HepG2 (cell line): ENCODE measurements around the gene CCNL1. TPM values are rescaled to one million over a fixed set of nuclear protein-coding genes. Genes with fewer than 3 reads are reported as not detected.

Source experiments
- ATAC-seq: fragments of 200-7000 bp; cut with Tn5 transposase; 3 replicates; pipeline ENCODE4 v1.9.1; 2020; ENCODE audit warnings: mild to moderate bottlenecking, moderate library complexity
- BruUV-seq: library from RNA; stranded (reverse); fragments of 400-500 nt; replicated peaks from 2 replicates; lab custom pipeline; 2021; lab: Mats Ljungman, UMichigan
- CTCF ChIA-PET: fragments of 300-600 bp; formaldehyde crosslinking; extraction: SDS; loops from one replicate; lab custom pipeline; 2021; ENCODE audit warnings: low total read pairs, inconsistent platforms, low intra/inter-chr PET ratio; lab: Yijun Ruan, JAX
- POLR2A ChIA-PET: fragments of 350-600 bp; sonication (Branson Sonifier 250); formaldehyde crosslinking; loops from one replicate; lab custom pipeline; 2020; ENCODE audit warnings: antibody characterized with exemption, inconsistent platforms; lab: Yijun Ruan, JAX
- DNase-seq: peaks from one replicate; pipeline ENCODE4 v3.0.0-alpha.2; 2015; ENCODE audit warnings: low spot score
- FAIRE-seq: peaks from 3 replicates; lab custom pipeline; 2011; peaks lifted over from hg19 to GRCh38; lab: Jason Lieb, UNC
- H2AFZ ChIP-seq: one replicate; pipeline ENCODE4 v1.6.1; 2011; ENCODE audit warnings: low read length, inconsistent platforms
- H3K27ac ChIP-seq: fragments of 300-600 bp; 3 replicates; pipeline ENCODE4 v1.8.0; 2011; ENCODE audit warnings: mixed run types, mild to moderate bottlenecking, mixed read lengths, low read length, inconsistent platforms; ENCODE audit not compliant: insufficient read depth; ENCODE audit errors: extremely low read length
- H3K27me3 ChIP-seq, 2 experiments: fragments of 200-600 bp in 1 of 2; 2 replicates in 1 of 2; 3 replicates in 1 of 2; pipeline versions ENCODE4 v1.6.0 to v1.8.0; 2011; ENCODE audit warnings: low read length in 2 of 2, mild to moderate bottlenecking in 2 of 2, moderate library complexity in 2 of 2, inconsistent platforms in 1 of 2; ENCODE audit not compliant: insufficient read depth in 2 of 2, control insufficient read depth in 1 of 2
- H3K36me3 ChIP-seq, 2 experiments: fragments of 200-600 bp in 1 of 2; replicated peaks in 1 of 2; 2 replicates in 1 of 2; 3 replicates in 1 of 2; pipeline versions ENCODE4 v1.5.1 to v1.8.0; 2011; ENCODE audit warnings: low read length in 2 of 2, inconsistent platforms in 1 of 2; ENCODE audit not compliant: insufficient read depth in 2 of 2, control insufficient read depth in 1 of 2
- H3K4me1 ChIP-seq: 2 replicates; pipeline ENCODE4 v1.5.1; 2012; ENCODE audit warnings: low read length, inconsistent platforms; ENCODE audit not compliant: insufficient read depth
- H3K4me2 ChIP-seq: 2 replicates; pipeline ENCODE4 v1.6.0; 2011; ENCODE audit warnings: low read depth, low read length, inconsistent platforms
- H3K4me3 ChIP-seq, 3 experiments: fragments of 200-600 bp in 1 of 3; sonication (generic), shearing (Covaris generic) in 1 of 3; replicated peaks in 1 of 3; 2 replicates each; pipeline ENCODE4 v1.5.1; 2011 to 2016; ENCODE audit warnings: low read length in 3 of 3, inconsistent platforms in 2 of 3, low read depth in 2 of 3, mild to moderate bottlenecking in 2 of 3, control low read depth in 1 of 3, mixed read lengths in 1 of 3; ENCODE audit not compliant: insufficient read depth in 1 of 3
- H3K79me2 ChIP-seq: one replicate; pipeline ENCODE4 v1.6.1; 2011; ENCODE audit warnings: low read length, inconsistent platforms; ENCODE audit not compliant: insufficient read depth
- H3K9ac ChIP-seq: 2 replicates; pipeline ENCODE4 v1.6.0; 2011; ENCODE audit warnings: mild to moderate bottlenecking, low read depth, low read length, inconsistent platforms; ENCODE audit not compliant: insufficient read depth
- H3K9me3 ChIP-seq: 2 replicates; pipeline ENCODE4 v1.5.1; 2012; ENCODE audit warnings: mild to moderate bottlenecking, low read length
- H4K20me1 ChIP-seq: 2 replicates; pipeline ENCODE4 v1.6.0; 2011; ENCODE audit warnings: inconsistent platforms, mild to moderate bottlenecking, low read length, moderate library complexity; ENCODE audit not compliant: insufficient read depth
- JUNB ChIP-seq: sonication (generic); formaldehyde crosslinking; IDR thresholded peaks from 2 replicates; pipeline ENCODE4 v1.8.0; 2022; ENCODE audit warnings: missing genetic modification reagents, mild to moderate bottlenecking, borderline replicate concordance
- NONO ChIP-seq, 2 experiments: fragments of 450-650 bp in 1 of 2; sonication (generic) in 1 of 2; formaldehyde crosslinking in 1 of 2; IDR thresholded peaks in 1 of 2; conservative IDR thresholded peaks in 1 of 2; 2 replicates each; pipeline versions ENCODE4 v1.6.1 to v1.8.0; 2017 to 2022; ENCODE audit warnings: mild to moderate bottlenecking in 1 of 2, missing genetic modification reagents in 1 of 2, moderate library complexity in 1 of 2
- TBX2 ChIP-seq: sonication (generic); formaldehyde crosslinking; IDR thresholded peaks from 2 replicates; pipeline ENCODE4 v1.5.0; 2020; ENCODE audit warnings: missing genetic modification reagents, mild to moderate bottlenecking, borderline replicate concordance
- ZKSCAN1 ChIP-seq: fragments of 150-350 bp; IDR thresholded peaks from 2 replicates; pipeline ENCODE4 v1.6.1; 2014; ENCODE audit warnings: low read length
- ZNF124 ChIP-seq: sonication (generic); formaldehyde crosslinking; IDR thresholded peaks from 2 replicates; pipeline ENCODE4 v1.4.0; 2020; ENCODE audit warnings: missing genetic modification reagents
- ZNF326 ChIP-seq: sonication (generic); formaldehyde crosslinking; IDR thresholded peaks from 2 replicates; pipeline ENCODE4 v1.4.0; 2020; ENCODE audit warnings: missing genetic modification reagents, borderline replicate concordance
- ZNF724P ChIP-seq: sonication (generic); formaldehyde crosslinking; IDR thresholded peaks from 2 replicates; pipeline ENCODE4 v1.8.0; 2022; ENCODE audit warnings: missing genetic modification reagents, borderline replicate concordance
- ZNF788 ChIP-seq: sonication (generic); formaldehyde crosslinking; IDR thresholded peaks from 2 replicates; pipeline ENCODE4 v1.5.0; 2020; ENCODE audit warnings: mild to moderate bottlenecking, missing genetic modification reagents, borderline replicate concordance
- WGBS: methylation state at CpG from one replicate; pipeline ENCODE4 v1.1.6; 2017; ENCODE audit warnings: low lambda C conversion rate; 5-methylcytosine and 5-hydroxymethylcytosine counted together
- in situ Hi-C: cut with HindIII; loops from 2 replicates; pipeline ENCODE4 v1.10.0; 2017; ENCODE audit warnings: low pct_unique_long_range_greater_than_20kb; ENCODE audit not compliant: extremely low pct_ligation_motif_present
- intact Hi-C: fragments of 100-400 bp; cut with micrococcal nuclease; formaldehyde crosslinking; loops from one replicate; pipeline ENCODE4 v1.10.0; 2022; ENCODE audit not compliant: unreplicated experiment
- polyA plus RNA-seq, 8 experiments: library from polyadenylated mRNA; depleted of rRNA in 3 of 8; stranded (reverse) in 7 of 8; unstranded in 1 of 8; fragments of >200 nt; fragmentation: Illumina TruSeq in 4 of 8; extraction: Trizol in 4 of 8; gene quantifications; 2 replicates each; pipeline versions ENCODE4 v1.2.1 to v1.2.3, GENCODE V29; 2011 to 2016; ENCODE audit warnings: low read depth in 4 of 8, missing spikeins in 1 of 8, mixed read lengths in 1 of 8; ENCODE audit not compliant: insufficient read depth in 1 of 8
- total RNA-seq, 5 experiments: library from RNA; depleted of rRNA; stranded (reverse); fragments of >200 nt; fragmentation: Illumina TruSeq; extraction: Trizol; gene quantifications; 2 replicates each; pipeline ENCODE4 v1.2.3, GENCODE V29; 2016; ENCODE audit warnings: low read depth in 1 of 5
- TF ChIP-seq, protein P1 (sequence below): sonication (generic); formaldehyde crosslinking; conservative IDR thresholded peaks from 2 replicates; pipeline ENCODE4 v1.5.0; 2020; ENCODE audit warnings: missing genetic modification reagents

Gene CCNL1
- total and polyA plus RNA-seq, 2 of the 13 experiments (the other 11 are each of a cell fraction or from before 2014, with no cell fraction given), result 151 to 303 TPM

GRCh38 chr3:157179365-157179803 is 19.4 kb upstream of the CCNL1 start:
- H2AFZ ChIP-seq, result no peak overlapping the region
- H3K9ac ChIP-seq, result no peak overlapping the region
- H3K27me3 ChIP-seq, result no peaks in the 10 kb centered on the region; a peak in 1 of 5 replicates
- H3K27ac ChIP-seq, result no peak overlapping the region
- intact Hi-C loops, result no loop called here
- POLR2A ChIA-PET, result interaction anchor here (1.4 kb wide), 1 partner anchor 19 kb away, joined by 4 read pairs; the partner anchor contains the start of gene CCNL1
- peaks cover 22% of the 10 kb centered on the region for H3K4me1 ChIP-seq
- DNase-seq (no peak), ATAC-seq (no peak), FAIRE-seq (no peak)
- H3K79me2 ChIP-seq, result peaks cover 10% of the 10 kb centered on the region
- H3K4me2 ChIP-seq, result no peak overlapping the region
- BruUV-seq, result no TSS peak
- CTCF ChIA-PET, result no interaction called here
- no peaks in the 10 kb centered on the region for H3K9me3 ChIP-seq
- H4K20me1 ChIP-seq, result no peaks in the 10 kb centered on the region
- H3K4me3 ChIP-seq, result no peak overlapping the region
- in situ Hi-C loops, result no loop called here
- TF ChIP-seq, protein P1, sequence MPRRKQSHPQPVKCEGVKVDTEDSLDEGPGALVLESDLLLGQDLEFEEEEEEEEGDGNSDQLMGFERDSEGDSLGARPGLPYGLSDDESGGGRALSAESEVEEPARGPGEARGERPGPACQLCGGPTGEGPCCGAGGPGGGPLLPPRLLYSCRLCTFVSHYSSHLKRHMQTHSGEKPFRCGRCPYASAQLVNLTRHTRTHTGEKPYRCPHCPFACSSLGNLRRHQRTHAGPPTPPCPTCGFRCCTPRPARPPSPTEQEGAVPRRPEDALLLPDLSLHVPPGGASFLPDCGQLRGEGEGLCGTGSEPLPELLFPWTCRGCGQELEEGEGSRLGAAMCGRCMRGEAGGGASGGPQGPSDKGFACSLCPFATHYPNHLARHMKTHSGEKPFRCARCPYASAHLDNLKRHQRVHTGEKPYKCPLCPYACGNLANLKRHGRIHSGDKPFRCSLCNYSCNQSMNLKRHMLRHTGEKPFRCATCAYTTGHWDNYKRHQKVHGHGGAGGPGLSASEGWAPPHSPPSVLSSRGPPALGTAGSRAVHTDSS (CRISPR knock-in tag), result no peak
- TF ChIP-seq TBX2 (CRISPR knock-in tag) (no peak), ZNF724P (CRISPR knock-in tag) (no peak), ZNF124 (CRISPR knock-in tag) (no peak), ZNF788 (CRISPR knock-in tag) (no peak), ZKSCAN1 (no peak), NONO (IDR thresholded peaks at IDR 0.05) (no peak), NONO (CRISPR knock-in tag; conservative IDR thresholded peaks at IDR 0.05) (no peak), JUNB (CRISPR knock-in tag) (no peak), ZNF326 (no peak)
- H3K36me3 ChIP-seq, result no peaks in the 10 kb centered on the region
- WGBS, result 96% methylated on average over 8 of the region's 27 CpGs
